Epithelial cell of proximal tubule (primary cell): Measurements from ENCODE around the gene COL7A1. TPM values are rescaled to one million over a fixed set of nuclear protein-coding genes. Genes with fewer than 3 reads are reported as not detected.

Experiments
- DNase-seq: peaks from one replicate; pipeline ENCODE4 v3.0.0-alpha.2; 2011; ENCODE audit warnings: low read depth
- H3K4me3 ChIP-seq: 2 replicates; pipeline ENCODE4 v1.5.1; 2011; ENCODE audit warnings: low read depth, mild to moderate bottlenecking, low read length
- CTCF ChIP-seq: conservative IDR thresholded peaks from 2 replicates; pipeline ENCODE4 v1.5.1; 2012; ENCODE audit warnings: low read depth, mild to moderate bottlenecking, low read length
- total RNA-seq: library from RNA; depleted of rRNA; stranded (reverse); fragments of >200 nt; gene quantifications from 2 replicates; pipeline ENCODE4 v1.2.3, GENCODE V29; 2015

COL7A1 gene
- total RNA-seq, 1 donor from 2014 or later = 211 TPM

- DNase-seq = no peak
- TF ChIP-seq CTCF = no peak
These were observed 24.7 kb upstream of the COL7A1 start for GRCh38 chr3:48619541-48620524.

GRCh38 chr3:48617559-48617958, 22.4 kb upstream of the COL7A1 start:
- H3K4me3 ChIP-seq = no peak overlapping the region
- TF ChIP-seq CTCF = no peak
- no peak for DNase-seq

More at GRCh38 chr3:48619541-48620524, 24.7 kb upstream of the COL7A1 start:
- H3K4me3 ChIP-seq = no peak overlapping the region

DNA sequence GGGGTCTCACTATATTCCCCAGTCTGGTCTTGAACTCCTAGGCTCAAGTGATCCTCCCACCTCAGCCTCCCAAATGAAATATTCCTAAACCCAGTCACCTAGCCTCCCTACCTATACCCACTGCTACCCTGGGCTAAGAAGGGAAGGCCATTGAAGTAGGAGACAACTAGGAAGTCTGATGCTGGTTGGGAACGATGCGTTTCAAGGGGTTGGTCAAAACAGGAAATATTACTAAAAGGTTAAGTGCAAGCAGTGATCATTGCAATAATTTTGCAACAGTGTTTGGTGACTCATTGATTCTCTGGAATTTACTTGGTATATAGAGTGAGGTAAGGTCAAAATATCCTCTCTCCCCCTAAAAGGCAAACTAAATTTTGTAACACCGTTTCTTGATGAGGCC, 18.9 kb upstream of the COL7A1 start:
- no peak for DNase-seq

GRCh38 chr3:48612309-48612708, 17.2 kb upstream of the COL7A1 start:
- no peak overlapping the region for H3K4me3 ChIP-seq
- DNase-seq = no peak
- no peak for TF ChIP-seq CTCF

More for the DNA sequence above, 18.9 kb upstream of the COL7A1 start:
- no peak overlapping the region for H3K4me3 ChIP-seq
- no peak for TF ChIP-seq CTCF

GRCh38 chr3:48609088-48610005, 14.2 kb upstream of the COL7A1 start, which contains the start of gene UQCRC1:
TSS of gene UQCRC1 (minus strand) at chr3:48609646. CDS start at chr3:48609620, 26 bp downstream.
- peak within 1 kb of the TSS; percentile 95 for H3K4me3 ChIP-seq
- DNase-seq = no peak
- peak; percentile 46 for TF ChIP-seq CTCF

DNA sequence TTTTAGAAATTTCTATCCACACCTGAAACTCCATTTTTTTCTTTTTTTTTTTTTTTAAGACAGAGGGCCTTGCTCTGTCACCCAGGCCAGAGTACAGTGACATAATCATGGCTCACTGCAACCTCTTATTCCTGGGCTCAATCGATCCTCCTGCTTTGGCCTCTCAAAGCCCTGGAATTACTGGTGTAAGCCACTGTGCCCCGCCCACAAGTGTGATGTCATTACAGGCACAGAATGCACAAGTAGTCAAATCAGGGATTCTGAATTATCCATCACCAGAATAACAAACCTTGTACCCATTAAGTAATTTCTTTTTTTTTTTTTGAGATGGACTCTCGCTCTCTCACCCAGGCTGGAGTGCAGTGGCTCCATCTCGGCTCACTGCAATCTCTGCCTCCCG, 12.4 kb upstream of the COL7A1 start:
- DNase-seq = no peak
- TF ChIP-seq CTCF = no peak
- H3K4me3 ChIP-seq = no peak overlapping the region
